RWPE2 (cell line): ENCODE data around the gene ZDHHC11B.

Source experiments
- ATAC-seq: fragments of 200-7000 bp; cut with Tn5 transposase; 3 replicates; pipeline ENCODE4 v1.9.1; 2021; ENCODE audit warnings: low read depth
- DNase-seq: peaks from one replicate; pipeline ENCODE4 v3.0.0-alpha.2; 2020; ENCODE audit warnings: low spot score
- H3K27ac ChIP-seq: fragments of 450-650 bp; 2 replicates; pipeline ENCODE4 v1.5.1; 2017; ENCODE audit warnings: mild to moderate bottlenecking; ENCODE audit not compliant: poor library complexity, severe bottlenecking
- H3K27me3 ChIP-seq: fragments of 250-450 bp; sonication (Bioruptor Pico); 2 replicates; pipeline ENCODE4 v1.5.1; 2021; ENCODE audit warnings: mild to moderate bottlenecking, moderate library complexity; ENCODE audit not compliant: insufficient read depth, poor library complexity, severe bottlenecking
- H3K36me3 ChIP-seq: fragments of 250-450 bp; sonication (Bioruptor Pico); 2 replicates; pipeline ENCODE4 v1.5.1; 2020; ENCODE audit warnings: low read depth, mild to moderate bottlenecking, moderate library complexity
- H3K4me1 ChIP-seq: fragments of 250-450 bp; sonication (Bioruptor Pico); 2 replicates; pipeline ENCODE4 v1.5.1; 2021; ENCODE audit warnings: mild to moderate bottlenecking, moderate library complexity; ENCODE audit not compliant: insufficient read depth, poor library complexity, severe bottlenecking
- H3K4me3 ChIP-seq: fragments of 250-450 bp; sonication (Bioruptor Pico); 2 replicates; pipeline ENCODE4 v1.5.1; 2021; ENCODE audit warnings: mild to moderate bottlenecking, moderate library complexity; ENCODE audit not compliant: severe bottlenecking
- H3K9me3 ChIP-seq: fragments of 250-450 bp; sonication (Bioruptor Pico); 2 replicates; pipeline ENCODE4 v1.5.1; 2021; ENCODE audit warnings: mild to moderate bottlenecking, moderate library complexity; ENCODE audit not compliant: severe bottlenecking
- TF ChIP-seq, protein P1 (sequence below): fragments of 450-650 bp; IDR thresholded peaks from one replicate; pipeline ENCODE4 v1.5.1; 2017; ENCODE audit warnings: mild to moderate bottlenecking, moderate library complexity; ENCODE audit not compliant: poor library complexity, severe bottlenecking

The ZDHHC11B gene

DNA sequence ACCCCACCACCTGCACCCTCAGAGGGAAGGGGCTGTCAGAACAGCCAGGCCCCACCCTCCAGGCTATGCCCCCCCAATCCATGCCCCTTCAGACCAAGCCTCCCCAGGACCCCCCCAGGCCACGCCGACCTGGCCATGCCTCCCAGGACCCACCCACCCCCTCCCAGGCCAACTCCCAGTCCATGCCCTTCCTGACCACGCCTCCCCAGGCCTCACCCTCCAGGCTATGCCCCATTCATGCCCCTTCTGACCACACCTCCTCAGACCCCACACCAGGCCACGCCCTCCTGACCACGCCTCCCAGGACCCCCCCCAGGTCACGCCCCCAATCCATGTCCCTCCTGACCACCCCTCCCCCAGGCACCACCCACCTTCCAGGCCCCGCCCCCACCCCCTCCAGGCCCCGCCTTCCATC, 119.0 kb downstream of the ZDHHC11B start:
- Histone ChIP-seq H3K4me3 (no peak overlapping the region), H3K36me3 (peaks cover 24% of the 10 kb centered on the region), H3K27me3 (no peaks in the 10 kb centered on the region), H3K9me3 (no peaks in the 10 kb centered on the region), H3K27ac (no peak overlapping the region), H3K4me1 (no peaks in the 10 kb centered on the region)
- TF ChIP-seq, protein P1, sequence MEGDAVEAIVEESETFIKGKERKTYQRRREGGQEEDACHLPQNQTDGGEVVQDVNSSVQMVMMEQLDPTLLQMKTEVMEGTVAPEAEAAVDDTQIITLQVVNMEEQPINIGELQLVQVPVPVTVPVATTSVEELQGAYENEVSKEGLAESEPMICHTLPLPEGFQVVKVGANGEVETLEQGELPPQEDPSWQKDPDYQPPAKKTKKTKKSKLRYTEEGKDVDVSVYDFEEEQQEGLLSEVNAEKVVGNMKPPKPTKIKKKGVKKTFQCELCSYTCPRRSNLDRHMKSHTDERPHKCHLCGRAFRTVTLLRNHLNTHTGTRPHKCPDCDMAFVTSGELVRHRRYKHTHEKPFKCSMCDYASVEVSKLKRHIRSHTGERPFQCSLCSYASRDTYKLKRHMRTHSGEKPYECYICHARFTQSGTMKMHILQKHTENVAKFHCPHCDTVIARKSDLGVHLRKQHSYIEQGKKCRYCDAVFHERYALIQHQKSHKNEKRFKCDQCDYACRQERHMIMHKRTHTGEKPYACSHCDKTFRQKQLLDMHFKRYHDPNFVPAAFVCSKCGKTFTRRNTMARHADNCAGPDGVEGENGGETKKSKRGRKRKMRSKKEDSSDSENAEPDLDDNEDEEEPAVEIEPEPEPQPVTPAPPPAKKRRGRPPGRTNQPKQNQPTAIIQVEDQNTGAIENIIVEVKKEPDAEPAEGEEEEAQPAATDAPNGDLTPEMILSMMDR: no peak
- DNase-seq: no peak
- ATAC-seq: no peak

DNA sequence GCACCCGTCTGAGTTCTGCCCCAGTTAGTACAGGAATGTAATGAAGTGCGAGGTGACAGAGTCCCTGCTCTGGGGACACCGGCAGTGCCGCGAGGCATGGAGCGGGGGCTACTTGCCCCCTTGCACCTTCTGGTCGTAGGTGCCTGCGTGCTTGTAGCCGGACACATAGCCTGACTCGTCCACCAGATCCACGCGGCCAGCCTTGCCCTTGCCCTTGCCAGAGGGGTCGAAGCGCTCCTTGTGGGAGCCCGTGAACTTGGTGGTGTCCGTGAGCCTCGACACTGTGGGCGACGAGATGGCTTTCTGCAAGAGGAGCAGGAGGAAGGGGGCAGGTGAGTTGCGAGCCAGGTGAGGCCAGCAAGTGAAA, 119.6 kb downstream of the ZDHHC11B start:
- TF ChIP-seq, protein P1: no peak
- H3K4me3 ChIP-seq: no peak overlapping the region
- H3K36me3 ChIP-seq: peaks cover 29% of the 10 kb centered on the region
- no peaks in the 10 kb centered on the region for H3K27me3 ChIP-seq
- peak; percentile 76 for DNase-seq
- H3K9me3 ChIP-seq: no peaks in the 10 kb centered on the region
- ATAC-seq: no peak
- H3K4me1 ChIP-seq: no peaks in the 10 kb centered on the region
- no peak overlapping the region for H3K27ac ChIP-seq

DNA sequence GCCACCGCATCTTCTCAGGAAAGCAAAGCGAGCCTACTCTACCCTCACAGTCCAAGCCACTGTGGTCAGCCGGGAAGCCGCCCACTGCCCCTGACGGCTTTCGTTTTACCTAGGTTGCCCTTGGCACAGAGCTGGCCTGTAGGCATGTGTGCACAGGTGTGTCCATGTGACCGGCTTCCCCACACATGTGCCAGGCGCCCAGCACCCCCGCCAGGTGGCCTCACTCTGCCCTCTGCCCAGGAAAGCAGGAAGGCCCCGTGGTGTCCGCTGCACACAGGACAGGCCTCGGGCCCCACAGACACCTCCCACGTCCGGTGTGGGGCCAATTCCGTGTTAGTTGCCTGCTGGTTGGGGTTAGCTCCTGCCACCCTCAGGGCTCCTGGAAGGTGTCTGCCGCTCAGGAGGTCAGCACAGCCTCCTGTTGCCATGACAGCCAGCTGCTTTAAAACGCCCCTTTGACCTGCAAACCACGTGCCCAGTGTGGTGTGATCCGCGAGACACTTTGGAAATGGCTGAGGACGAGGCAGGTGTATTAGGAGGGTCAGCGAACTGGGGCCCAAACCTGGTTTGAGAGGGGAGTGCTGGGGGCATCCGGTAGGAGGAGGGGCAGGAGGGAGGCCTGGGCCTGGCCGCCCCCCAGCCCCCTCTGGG, 120.1 kb downstream of the ZDHHC11B start:
- Histone ChIP-seq H3K9me3 (no peaks in the 10 kb centered on the region), H3K36me3 (peaks cover 34% of the 10 kb centered on the region), H3K27ac (no peak overlapping the region), H3K4me3 (no peak overlapping the region), H3K27me3 (no peaks in the 10 kb centered on the region), H3K4me1 (no peaks in the 10 kb centered on the region)
- TF ChIP-seq, protein P1: no peak
- DNase-seq: no peak
- ATAC-seq: no peak

DNA sequence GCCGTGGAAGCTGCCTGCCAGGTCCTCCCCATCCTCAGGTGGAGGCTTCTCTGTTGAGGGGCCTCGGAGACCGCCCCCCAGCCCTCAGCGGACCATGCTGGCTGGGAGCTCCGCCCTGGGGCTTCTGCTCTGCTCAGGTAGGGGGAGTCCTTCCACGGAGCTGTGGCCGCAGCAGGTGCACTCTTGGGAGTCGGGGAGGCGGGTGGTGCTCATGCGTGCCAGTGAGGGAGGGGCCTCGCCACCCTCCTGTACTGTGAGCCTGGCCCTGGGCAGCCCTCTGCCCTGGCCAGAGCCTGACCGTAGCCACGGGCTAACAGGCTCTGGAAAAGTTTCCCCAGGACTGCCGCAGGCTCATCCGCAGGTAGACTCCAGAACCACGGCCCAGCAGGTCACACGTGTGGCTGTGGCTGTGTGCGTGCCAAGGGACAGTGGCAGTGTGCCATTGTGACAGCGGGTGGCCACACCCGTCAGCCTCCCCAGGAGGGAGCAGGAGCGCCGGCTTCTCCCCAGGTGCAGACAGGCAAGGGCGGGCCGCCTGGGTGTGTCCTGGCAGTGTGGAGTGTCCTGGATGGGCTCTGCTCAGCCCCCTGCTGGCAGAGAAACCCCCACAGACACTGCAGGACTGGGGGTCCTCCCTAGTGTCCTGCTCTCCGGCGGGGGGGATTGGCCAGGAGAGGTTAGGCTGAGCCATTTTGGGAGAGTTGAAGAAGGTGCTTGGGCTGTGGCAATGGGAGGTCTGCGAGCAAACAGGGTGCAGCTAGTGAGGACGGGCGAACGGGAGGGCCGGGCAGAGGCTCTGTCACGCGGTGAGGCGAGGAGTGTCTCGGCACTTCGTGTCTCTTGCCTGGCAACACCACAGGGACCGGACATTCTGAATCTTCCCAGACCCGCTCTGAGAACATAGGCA, 120.8 kb downstream of the ZDHHC11B start:
- TF ChIP-seq, protein P1: no peak
- Histone ChIP-seq H3K9me3 (no peaks in the 10 kb centered on the region), H3K27ac (no peak overlapping the region), H3K27me3 (no peaks in the 10 kb centered on the region), H3K36me3 (peaks cover 42% of the 10 kb centered on the region), H3K4me1 (no peaks in the 10 kb centered on the region), H3K4me3 (no peak overlapping the region)
- 0 out of 3 replicates have a peak, but pooled peaks have one; percentile 11 for ATAC-seq
- peak; percentile 71 for DNase-seq
